Duodenal mucosa (tissue), 2 donors: ENCODE data around the gene TTC39A.
A peak's percentile ranks its signal among the peaks of the same experiment; 100 is the strongest.

ENCODE experiments used
- H3K27ac ChIP-seq: one replicate; pipeline ENCODE4 v1.7.0; 2013; ENCODE audit warnings: low read depth, low read length
- H3K27me3 ChIP-seq, 2 donors: one replicate each; pipeline ENCODE4 v1.7.0; 2013; ENCODE audit warnings: low read length in 2 of 2, control low read depth in 1 of 2; ENCODE audit not compliant: insufficient read depth in 2 of 2, control insufficient read depth in 1 of 2
- H3K36me3 ChIP-seq, 2 donors: one replicate each; pipeline ENCODE4 v1.7.0; 2013; ENCODE audit warnings: low read length in 2 of 2, control low read depth in 1 of 2; ENCODE audit not compliant: insufficient read depth in 2 of 2, control insufficient read depth in 1 of 2
- H3K4me1 ChIP-seq, 2 donors: one replicate each; pipeline ENCODE4 v1.7.0; 2013; ENCODE audit warnings: low read length in 2 of 2, control low read depth in 1 of 2; ENCODE audit not compliant: insufficient read depth in 2 of 2, control insufficient read depth in 1 of 2
- H3K4me3 ChIP-seq, 2 donors: one replicate each; pipeline ENCODE4 v1.7.0; 2013; ENCODE audit warnings: low read length in 2 of 2, low read depth in 1 of 2
- H3K9ac ChIP-seq, 2 donors: one replicate each; pipeline ENCODE4 v1.7.0; 2013; ENCODE audit warnings: low read length in 2 of 2, low read depth in 1 of 2
- H3K9me3 ChIP-seq, 2 donors: one replicate each; pipeline ENCODE4 v1.7.0; 2013; ENCODE audit warnings: low read length in 2 of 2, control low read depth in 1 of 2; ENCODE audit not compliant: control insufficient read depth in 1 of 2

TTC39A gene

GRCh38 chr1:51308636-51309035 lies 21.7 kb downstream of the TTC39A start:
- Histone ChIP-seq H3K27me3 (no peaks in the 10 kb centered on the region), H3K27ac (no peak overlapping the region), H3K9me3 (no peaks in the 10 kb centered on the region), H3K4me3 (no peak overlapping the region), H3K36me3 (no peaks in the 10 kb centered on the region), H3K4me1 (peaks cover 11 to 20% of the 10 kb centered on the region in 2 donors), H3K9ac (no peak overlapping the region)

- Histone ChIP-seq H3K36me3 (no peaks in the 10 kb centered on the region), H3K9me3 (no peaks in the 10 kb centered on the region), H3K4me3 (no peak overlapping the region), H3K27me3 (no peaks in the 10 kb centered on the region), H3K27ac (no peak overlapping the region), H3K9ac (no peak overlapping the region), H3K4me1 (peaks cover 13 to 20% of the 10 kb centered on the region in 2 donors)
Measured at GRCh38 chr1:51306950-51307349, 23.4 kb downstream of the TTC39A start.

- H3K4me3 ChIP-seq, result peak overlapping the region in 1 of 2 donors; percentile 21
- H3K27me3 ChIP-seq, result no peaks in the 10 kb centered on the region
- H3K9ac ChIP-seq, result no peak overlapping the region
- H3K4me1 ChIP-seq, result peaks cover 13 to 20% of the 10 kb centered on the region in 2 donors
- no peaks in the 10 kb centered on the region for H3K36me3 ChIP-seq
- H3K9me3 ChIP-seq, result no peaks in the 10 kb centered on the region
- no peak overlapping the region for H3K27ac ChIP-seq
Measured at GRCh38 chr1:51305371-51305823, 25.0 kb downstream of the TTC39A start.

- no peak overlapping the region for H3K4me3 ChIP-seq
- H3K4me1 ChIP-seq, result peaks cover 13 to 20% of the 10 kb centered on the region in 2 donors
- no peaks in the 10 kb centered on the region for H3K36me3 ChIP-seq
- no peaks in the 10 kb centered on the region for H3K27me3 ChIP-seq
- H3K9me3 ChIP-seq, result no peaks in the 10 kb centered on the region
- H3K9ac ChIP-seq, result no peak overlapping the region
- H3K27ac ChIP-seq, result no peak overlapping the region
Measured at GRCh38 chr1:51304360-51304759, 26.0 kb downstream of the TTC39A start.

- H3K9me3 ChIP-seq, result no peaks in the 10 kb centered on the region
- no peak overlapping the region for H3K9ac ChIP-seq
- no peak overlapping the region for H3K27ac ChIP-seq
- H3K4me3 ChIP-seq, result peak overlapping the region in 1 of 2 donors; percentile 5
- no peaks in the 10 kb centered on the region for H3K36me3 ChIP-seq
- no peaks in the 10 kb centered on the region for H3K27me3 ChIP-seq
- peaks cover 13 to 20% of the 10 kb centered on the region in 2 donors for H3K4me1 ChIP-seq
Measured at GRCh38 chr1:51303751-51304251, 26.6 kb downstream of the TTC39A start.

- no peaks in the 10 kb centered on the region for H3K27me3 ChIP-seq
- no peak overlapping the region for H3K4me3 ChIP-seq
- no peaks in the 10 kb centered on the region for H3K9me3 ChIP-seq
- peaks cover 13 to 20% of the 10 kb centered on the region in 2 donors for H3K4me1 ChIP-seq
- no peak overlapping the region for H3K27ac ChIP-seq
- no peaks in the 10 kb centered on the region for H3K36me3 ChIP-seq
- no peak overlapping the region for H3K9ac ChIP-seq
Measured at GRCh38 chr1:51303315-51303714, 27.0 kb downstream of the TTC39A start.

- Histone ChIP-seq H3K9me3 (no peaks in the 10 kb centered on the region), H3K4me3 (no peak overlapping the region), H3K27ac (no peak overlapping the region)
Measured at GRCh38 chr1:51302746-51303145, 27.6 kb downstream of the TTC39A start.

GRCh38 chr1:51302270-51302669 lies 28.1 kb downstream of the TTC39A start:
- Histone ChIP-seq H3K4me3 (no peak overlapping the region), H3K27ac (no peak overlapping the region), H3K27me3 (no peaks in the 10 kb centered on the region), H3K4me1 (peaks cover 17 to 24% of the 10 kb centered on the region in 2 donors), H3K36me3 (no peaks in the 10 kb centered on the region), H3K9me3 (no peaks in the 10 kb centered on the region), H3K9ac (no peak overlapping the region)

More at GRCh38 chr1:51302746-51303145, 27.6 kb downstream of the TTC39A start:
- H3K36me3 ChIP-seq, result no peaks in the 10 kb centered on the region
- H3K27me3 ChIP-seq, result no peaks in the 10 kb centered on the region
- peaks cover 13 to 22% of the 10 kb centered on the region in 2 donors for H3K4me1 ChIP-seq
- no peak overlapping the region for H3K9ac ChIP-seq

- Histone ChIP-seq H3K4me1 (peaks cover 19 to 24% of the 10 kb centered on the region in 2 donors), H3K36me3 (no peaks in the 10 kb centered on the region), H3K4me3 (no peak overlapping the region), H3K9me3 (no peaks in the 10 kb centered on the region), H3K27ac (no peak overlapping the region), H3K27me3 (no peaks in the 10 kb centered on the region), H3K9ac (no peak overlapping the region)
Measured at GRCh38 chr1:51301844-51302162, 28.6 kb downstream of the TTC39A start.

- H3K9ac ChIP-seq, result no peak overlapping the region
- no peaks in the 10 kb centered on the region for H3K36me3 ChIP-seq
- H3K4me3 ChIP-seq, result no peak overlapping the region
- H3K9me3 ChIP-seq, result no peaks in the 10 kb centered on the region
- peaks cover 24 to 28% of the 10 kb centered on the region in 2 donors for H3K4me1 ChIP-seq
- no peaks in the 10 kb centered on the region for H3K27me3 ChIP-seq
- no peak overlapping the region for H3K27ac ChIP-seq
Measured at GRCh38 chr1:51301152-51301843, 29.1 kb downstream of the TTC39A start.
